BLaER1 treated with 17β-estradiol and CSF1 and Interleukin-3, amounts not matched to agents 10 nM and 100 nM (cell line): ENCODE results near the gene LCOR.

Experiments used
- H3K27ac ChIP-seq, 11 experiments: shearing (Covaris generic); formaldehyde crosslinking; 2 replicates each; pipeline ENCODE4 v1.8.1; 2022
- H3K27me3 ChIP-seq, 11 experiments: shearing (Covaris generic); formaldehyde crosslinking; 2 replicates each; pipeline ENCODE4 v1.8.1; 2022
- H3K36me3 ChIP-seq, 11 experiments: shearing (Covaris generic); formaldehyde crosslinking; 2 replicates each; pipeline ENCODE4 v1.8.1; 2022
- H3K4me1 ChIP-seq, 10 experiments: shearing (Covaris generic); formaldehyde crosslinking; 2 replicates each; pipeline ENCODE4 v1.8.1; 2022
- H3K4me2 ChIP-seq, 11 experiments: shearing (Covaris generic); formaldehyde crosslinking; 2 replicates each; pipeline ENCODE4 v1.8.1; 2022
- H3K4me3 ChIP-seq, 10 experiments: shearing (Covaris generic); formaldehyde crosslinking; 2 replicates each; pipeline ENCODE4 v1.8.1; 2022
- H3K9ac ChIP-seq, 11 experiments: shearing (Covaris generic); formaldehyde crosslinking; 2 replicates each; pipeline ENCODE4 v1.8.1; 2022
- H3K9me3 ChIP-seq, 11 experiments: shearing (Covaris generic); formaldehyde crosslinking; replicated peaks in 1 of 11; 2 replicates each; pipeline ENCODE4 v1.8.1; 2022
- H4K20me1 ChIP-seq, 11 experiments: shearing (Covaris generic); formaldehyde crosslinking; 2 replicates each; pipeline ENCODE4 v1.8.1; 2022
- Cebpa-rat ChIP-seq, 11 experiments: shearing (Covaris generic); IDR thresholded peaks; 2 replicates each; pipeline ENCODE4 v1.8.1; 2022

LCOR gene

GRCh38 chr10:97004591-97004990 lies 172.5 kb downstream of the LCOR start:
- Histone ChIP-seq H3K4me3 (no peak overlapping the region), H3K36me3 (no peaks in the 10 kb centered on the region), H3K9me3 (peaks cover 23 to 31% (median 25%) of the 10 kb centered on the region in 11 experiments)

GRCh38 chr10:97005349-97005748 lies 173.3 kb downstream of the LCOR start:
- no peak for TF ChIP-seq Cebpa-rat (IDR thresholded peaks at IDR 0.05)
- no peaks in the 10 kb centered on the region; a peak in 1 of 22 replicates for H4K20me1 ChIP-seq
- H3K4me1 ChIP-seq: peaks cover 0 to 9% (median 6%) of the 10 kb centered on the region in 10 experiments; a peak in 7 of 20 replicates
- H3K4me2 ChIP-seq: no peak overlapping the region
- H3K36me3 ChIP-seq: no peaks in the 10 kb centered on the region
- no peak overlapping the region for H3K27ac ChIP-seq
- peaks cover 24 to 31% (median 28%) of the 10 kb centered on the region in 11 experiments for H3K9me3 ChIP-seq
- H3K4me3 ChIP-seq: no peak overlapping the region
- H3K27me3 ChIP-seq: no peaks in the 10 kb centered on the region
- H3K9ac ChIP-seq: no peak overlapping the region

More at GRCh38 chr10:97004591-97004990, 172.5 kb downstream of the LCOR start:
- no peak overlapping the region for H3K4me2 ChIP-seq
- peaks cover 0 to under 1% (median 0%) of the 10 kb centered on the region in 11 experiments; a peak in 1 of 22 replicates for H4K20me1 ChIP-seq
- H3K27ac ChIP-seq: no peak overlapping the region
- H3K9ac ChIP-seq: no peak overlapping the region
- no peaks in the 10 kb centered on the region for H3K27me3 ChIP-seq
- H3K4me1 ChIP-seq: peaks cover 0 to 9% (median 6%) of the 10 kb centered on the region in 10 experiments; a peak in 7 of 20 replicates
- no peak for TF ChIP-seq Cebpa-rat (IDR thresholded peaks at IDR 0.05)

GRCh38 chr10:97006364-97006763 lies 174.3 kb downstream of the LCOR start:
- Histone ChIP-seq H3K4me2 (no peak overlapping the region), H3K9ac (no peak overlapping the region), H3K36me3 (no peaks in the 10 kb centered on the region), H3K4me1 (peaks cover 0 to 4% (median 2%) of the 10 kb centered on the region in 10 experiments; a peak in 7 of 20 replicates), H3K27ac (no peak overlapping the region), H3K4me3 (no peak overlapping the region), H3K9me3 (peaks cover 24 to 31% (median 28%) of the 10 kb centered on the region in 11 experiments), H4K20me1 (no peaks in the 10 kb centered on the region; a peak in 1 of 22 replicates), H3K27me3 (no peaks in the 10 kb centered on the region)
- no peak for TF ChIP-seq Cebpa-rat (IDR thresholded peaks at IDR 0.05)

- H3K4me1 ChIP-seq: no peaks in the 10 kb centered on the region
- no peak overlapping the region for H3K4me2 ChIP-seq
- H3K36me3 ChIP-seq: no peaks in the 10 kb centered on the region
- no peak overlapping the region for H3K4me3 ChIP-seq
- H3K27me3 ChIP-seq: no peaks in the 10 kb centered on the region
- no peak overlapping the region for H3K9ac ChIP-seq
- H4K20me1 ChIP-seq: no peaks in the 10 kb centered on the region; a peak in 1 of 22 replicates
- H3K9me3 ChIP-seq: peaks cover 24 to 31% (median 28%) of the 10 kb centered on the region in 11 experiments
- no peak for TF ChIP-seq Cebpa-rat (IDR thresholded peaks at IDR 0.05)
- no peak overlapping the region for H3K27ac ChIP-seq
Observed at GRCh38 chr10:97007417-97007816, 175.3 kb downstream of the LCOR start.

- Histone ChIP-seq H3K27ac (no peak overlapping the region), H3K9ac (no peak overlapping the region), H3K4me1 (no peaks in the 10 kb centered on the region), H3K4me3 (no peak overlapping the region), H4K20me1 (0 out of 22 replicates have a peak, but pooled peaks cover 0 to 7% (median 0%) of the 10 kb centered on the region in 11 experiments), H3K36me3 (no peaks in the 10 kb centered on the region), H3K9me3 (peaks cover 24 to 31% (median 28%) of the 10 kb centered on the region in 11 experiments), H3K27me3 (no peaks in the 10 kb centered on the region), H3K4me2 (no peak overlapping the region)
- no peak for TF ChIP-seq Cebpa-rat (IDR thresholded peaks at IDR 0.05)
Observed at GRCh38 chr10:97010695-97011206, 178.7 kb downstream of the LCOR start.

GRCh38 chr10:97011397-97011796 lies 179.3 kb downstream of the LCOR start:
- Histone ChIP-seq H4K20me1 (0 out of 22 replicates have a peak, but pooled peaks cover 0 to 7% (median 0%) of the 10 kb centered on the region in 11 experiments), H3K27me3 (no peaks in the 10 kb centered on the region), H3K36me3 (no peaks in the 10 kb centered on the region), H3K9me3 (peaks cover 21 to 25% (median 22%) of the 10 kb centered on the region in 11 experiments), H3K4me1 (peaks cover 0 to 6% (median 4%) of the 10 kb centered on the region in 10 experiments; a peak in 16 of 20 replicates), H3K9ac (no peak overlapping the region), H3K27ac (no peak overlapping the region), H3K4me3 (no peak overlapping the region), H3K4me2 (no peak overlapping the region)
- TF ChIP-seq Cebpa-rat (IDR thresholded peaks at IDR 0.05): no peak

GRCh38 chr10:97012470-97012869 lies 180.4 kb downstream of the LCOR start:
- Histone ChIP-seq H3K9ac (no peak overlapping the region), H3K4me2 (no peak overlapping the region), H3K4me3 (no peak overlapping the region), H3K27me3 (no peaks in the 10 kb centered on the region), H4K20me1 (peaks cover 0 to 7% (median 0%) of the 10 kb centered on the region in 11 experiments; a peak in 1 of 22 replicates), H3K36me3 (no peaks in the 10 kb centered on the region), H3K9me3 (peaks cover 10 to 15% (median 11%) of the 10 kb centered on the region in 11 experiments), H3K27ac (no peak overlapping the region), H3K4me1 (peaks cover 9 to 17% (median 15%) of the 10 kb centered on the region in 10 experiments)
- no peak for TF ChIP-seq Cebpa-rat (IDR thresholded peaks at IDR 0.05)

- H3K27ac ChIP-seq: no peak overlapping the region
- H3K9ac ChIP-seq: no peak overlapping the region
- TF ChIP-seq Cebpa-rat (IDR thresholded peaks at IDR 0.05): no peak
- no peak overlapping the region for H3K4me3 ChIP-seq
- H3K27me3 ChIP-seq: no peaks in the 10 kb centered on the region
- H3K4me1 ChIP-seq: peaks cover 9 to 23% (median 17%) of the 10 kb centered on the region in 10 experiments
- H3K4me2 ChIP-seq: no peak overlapping the region
- H4K20me1 ChIP-seq: peaks cover 0 to 7% (median 0%) of the 10 kb centered on the region in 11 experiments; a peak in 1 of 22 replicates
- H3K36me3 ChIP-seq: no peaks in the 10 kb centered on the region
- peaks cover 0 to 6% (median 1%) of the 10 kb centered on the region in 11 experiments; a peak in 4 of 22 replicates for H3K9me3 ChIP-seq
Observed at GRCh38 chr10:97013568-97013967, 181.5 kb downstream of the LCOR start.

GRCh38 chr10:97013983-97014382 lies 181.9 kb downstream of the LCOR start:
- Histone ChIP-seq H3K4me3 (no peak overlapping the region), H3K27ac (no peak overlapping the region), H3K4me1 (peaks cover 9 to 24% (median 17%) of the 10 kb centered on the region in 10 experiments), H4K20me1 (peaks cover 0 to 7% (median 0%) of the 10 kb centered on the region in 11 experiments; a peak in 1 of 22 replicates), H3K4me2 (no peak overlapping the region), H3K9me3 (0 out of 22 replicates have a peak, but pooled peaks cover 0 to 6% (median 0%) of the 10 kb centered on the region in 11 experiments), H3K27me3 (no peaks in the 10 kb centered on the region), H3K36me3 (no peaks in the 10 kb centered on the region), H3K9ac (no peak overlapping the region)
- TF ChIP-seq Cebpa-rat (IDR thresholded peaks at IDR 0.05): no peak
